Measurements from ENCODE around the gene GTF2IRD1.

Gene GTF2IRD1

GRCh38 chr7:74498354-74498753, 44.6 kb downstream of the GTF2IRD1 start:
- Histone ChIP-seq H3K27ac (no peak overlapping the region), H3K27me3 (ENCODE audit: insufficient read depth, low read depth, severe bottlenecking) (no peaks in the 10 kb centered on the region), H3K36me3 (peaks cover 30% of the 10 kb centered on the region), H3K4me3 (ENCODE audit: low read depth, low read length) (no peak overlapping the region), H3K9me3 (ENCODE audit: severe bottlenecking) (no peaks in the 10 kb centered on the region)
- DNase-seq = no peak
- TF ChIP-seq, protein P1, sequence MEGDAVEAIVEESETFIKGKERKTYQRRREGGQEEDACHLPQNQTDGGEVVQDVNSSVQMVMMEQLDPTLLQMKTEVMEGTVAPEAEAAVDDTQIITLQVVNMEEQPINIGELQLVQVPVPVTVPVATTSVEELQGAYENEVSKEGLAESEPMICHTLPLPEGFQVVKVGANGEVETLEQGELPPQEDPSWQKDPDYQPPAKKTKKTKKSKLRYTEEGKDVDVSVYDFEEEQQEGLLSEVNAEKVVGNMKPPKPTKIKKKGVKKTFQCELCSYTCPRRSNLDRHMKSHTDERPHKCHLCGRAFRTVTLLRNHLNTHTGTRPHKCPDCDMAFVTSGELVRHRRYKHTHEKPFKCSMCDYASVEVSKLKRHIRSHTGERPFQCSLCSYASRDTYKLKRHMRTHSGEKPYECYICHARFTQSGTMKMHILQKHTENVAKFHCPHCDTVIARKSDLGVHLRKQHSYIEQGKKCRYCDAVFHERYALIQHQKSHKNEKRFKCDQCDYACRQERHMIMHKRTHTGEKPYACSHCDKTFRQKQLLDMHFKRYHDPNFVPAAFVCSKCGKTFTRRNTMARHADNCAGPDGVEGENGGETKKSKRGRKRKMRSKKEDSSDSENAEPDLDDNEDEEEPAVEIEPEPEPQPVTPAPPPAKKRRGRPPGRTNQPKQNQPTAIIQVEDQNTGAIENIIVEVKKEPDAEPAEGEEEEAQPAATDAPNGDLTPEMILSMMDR (IDR thresholded peaks at IDR 0.05; ENCODE audit: low read depth, low read length) = no peak

- TF ChIP-seq, protein P1 (IDR thresholded peaks at IDR 0.05; ENCODE audit: low read depth, low read length) = no peak
- H3K27me3 ChIP-seq (ENCODE audit: insufficient read depth, low read depth, severe bottlenecking) = no peaks in the 10 kb centered on the region
- no peak overlapping the region for H3K4me3 ChIP-seq (ENCODE audit: low read depth, low read length)
- no peaks in the 10 kb centered on the region for H3K9me3 ChIP-seq (ENCODE audit: severe bottlenecking)
- H3K36me3 ChIP-seq = peaks cover 32% of the 10 kb centered on the region
- DNase-seq = no peak
- no peak overlapping the region for H3K27ac ChIP-seq
Measured at GRCh38 chr7:74498996-74499834, 45.5 kb downstream of the GTF2IRD1 start.

- DNase-seq = no peak
- no peak overlapping the region for H3K27ac ChIP-seq
- no peaks in the 10 kb centered on the region for H3K9me3 ChIP-seq (ENCODE audit: severe bottlenecking)
- TF ChIP-seq, protein P1 (IDR thresholded peaks at IDR 0.05; ENCODE audit: low read depth, low read length) = no peak
- no peak overlapping the region for H3K4me3 ChIP-seq (ENCODE audit: low read depth, low read length)
- no peaks in the 10 kb centered on the region for H3K27me3 ChIP-seq (ENCODE audit: insufficient read depth, low read depth, severe bottlenecking)
- peaks cover 31% of the 10 kb centered on the region for H3K36me3 ChIP-seq
Measured at GRCh38 chr7:74499835-74500388, 46.2 kb downstream of the GTF2IRD1 start.

DNA sequence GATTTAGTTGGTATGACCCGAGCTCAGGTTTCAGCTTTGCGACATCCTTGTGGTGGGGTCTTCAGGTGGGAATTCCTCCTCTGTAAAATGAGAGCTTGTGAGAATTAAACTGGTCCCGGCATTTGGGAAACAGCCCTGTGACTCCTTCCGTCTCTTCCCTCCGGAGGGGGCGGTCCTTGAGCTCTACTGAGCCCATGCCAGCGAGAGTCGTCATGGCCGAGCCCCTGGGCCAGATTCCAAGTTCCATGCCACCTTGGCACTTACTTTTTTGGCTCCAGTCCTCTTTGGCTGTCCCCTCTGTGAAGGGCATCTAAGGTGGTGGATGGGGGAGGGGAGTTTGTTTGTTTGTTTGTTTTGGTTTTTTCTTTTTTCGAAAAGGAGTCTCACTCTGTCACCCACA, 47.6 kb downstream of the GTF2IRD1 start:
- DNase-seq = no peak
- no peaks in the 10 kb centered on the region for H3K27me3 ChIP-seq (ENCODE audit: insufficient read depth, low read depth, severe bottlenecking)
- no peak overlapping the region for H3K27ac ChIP-seq
- TF ChIP-seq, protein P1 (IDR thresholded peaks at IDR 0.05; ENCODE audit: low read depth, low read length) = no peak
- peaks cover 36% of the 10 kb centered on the region for H3K36me3 ChIP-seq
- no peak overlapping the region for H3K4me3 ChIP-seq (ENCODE audit: low read depth, low read length)
- no peaks in the 10 kb centered on the region for H3K9me3 ChIP-seq (ENCODE audit: severe bottlenecking)

DNA sequence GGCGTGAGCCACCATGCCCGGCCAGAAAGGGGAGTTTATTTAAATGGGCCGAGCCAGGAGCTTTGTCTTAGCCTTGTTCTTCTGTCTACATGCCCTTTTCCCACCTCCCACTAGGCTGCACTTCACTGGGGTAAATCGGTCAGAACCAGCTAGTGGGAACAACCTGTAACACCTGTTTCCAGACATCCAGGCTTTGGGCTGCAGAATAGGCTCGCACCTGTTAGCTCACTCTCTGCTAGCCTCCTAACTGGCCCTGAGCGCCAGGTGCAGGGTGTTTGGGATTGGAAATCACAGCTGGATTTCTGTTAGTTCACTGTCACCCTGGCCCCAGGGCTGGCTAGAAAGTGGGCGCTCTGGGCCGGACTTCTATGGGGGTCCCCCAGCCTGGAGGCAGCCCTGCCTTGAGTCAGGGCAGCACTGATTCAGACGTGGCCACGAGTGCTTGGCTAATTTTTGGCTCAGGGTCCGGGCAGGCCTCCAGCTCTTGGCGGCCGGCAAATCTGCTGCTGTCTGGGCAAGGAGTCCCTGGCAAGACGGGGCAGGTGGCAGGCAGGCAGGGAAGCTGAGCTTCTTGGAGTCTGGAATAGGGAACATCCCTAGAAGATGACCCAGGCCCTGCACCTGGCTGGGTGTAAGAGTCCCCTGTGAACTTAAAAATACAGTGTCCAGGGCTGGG, 48.6 kb downstream of the GTF2IRD1 start:
- Histone ChIP-seq H3K36me3 (peaks cover 40% of the 10 kb centered on the region), H3K4me3 (ENCODE audit: low read depth, low read length) (no peak overlapping the region), H3K27me3 (ENCODE audit: insufficient read depth, low read depth, severe bottlenecking) (no peaks in the 10 kb centered on the region), H3K9me3 (ENCODE audit: severe bottlenecking) (no peaks in the 10 kb centered on the region), H3K27ac (no peak overlapping the region)
- TF ChIP-seq, protein P1 (IDR thresholded peaks at IDR 0.05; ENCODE audit: low read depth, low read length) = no peak
- no peak for DNase-seq

All from WERI-Rb-1 (cell line).